ENCODE measurements around the gene DNAH7. TPM values are rescaled to one million over a fixed set of nuclear protein-coding genes. Genes with fewer than 3 reads are reported as not detected.

The DNAH7 gene
- total RNA-seq, 2 donors from 2014 or later, result 1.1 to 1.5 TPM

DNA sequence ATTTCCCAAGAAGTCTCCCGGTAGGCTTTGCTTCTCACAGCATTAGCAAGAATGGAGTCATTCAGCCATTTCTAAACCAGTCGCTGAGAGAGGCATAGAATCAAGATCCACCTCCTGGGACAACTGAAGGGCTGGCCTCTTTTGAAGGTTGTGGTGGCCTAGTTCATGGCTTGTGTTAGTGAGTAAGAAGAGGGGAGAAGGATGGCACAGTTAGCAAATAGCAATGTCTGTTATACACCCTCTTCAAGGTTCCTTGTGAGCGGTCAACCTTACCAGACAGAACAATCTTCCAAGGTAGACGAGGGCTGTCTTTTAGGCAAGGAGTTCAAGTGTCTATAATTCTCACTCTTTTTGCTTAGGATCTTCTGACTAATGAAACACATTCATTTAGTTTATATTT lies 35.4 kb upstream of the DNAH7 start:
- Histone ChIP-seq H3K9ac (ENCODE audit: extremely low read depth, low read length, poor library complexity, severe bottlenecking) (no peak overlapping the region), H3K36me3 (ENCODE audit: control insufficient read depth, insufficient read depth, low read length) (no peaks in the 10 kb centered on the region), H3K9me3 (ENCODE audit: control insufficient read depth, low read length) (no peaks in the 10 kb centered on the region), H3K27ac (ENCODE audit: low read depth, low read length) (no peak overlapping the region), H3K4me1 (ENCODE audit: control insufficient read depth, insufficient read depth, low read length) (no peaks in the 10 kb centered on the region), H3K27me3 (ENCODE audit: control insufficient read depth, insufficient read depth, low read length, poor library complexity, severe bottlenecking) (no peaks in the 10 kb centered on the region), H3K4me3 (ENCODE audit: low read length) (no peak overlapping the region)
- no peaks in the 10 kb centered on the region for H3K36me3 Mint-ChIP-seq (ENCODE audit: low read depth)
- no peaks in the 10 kb centered on the region for H3K27me3 Mint-ChIP-seq (ENCODE audit: insufficient read depth)
- H3K4me3 Mint-ChIP-seq, result no peak overlapping the region
- H3K9me3 Mint-ChIP-seq, result no peaks in the 10 kb centered on the region
- H3K27ac Mint-ChIP-seq, result no peak overlapping the region
- 89 to 100% methylated on average over 2 to 4 of the region's 4 CpGs for WGBS, 2 experiments (ENCODE audit: insufficient coverage in 1 of 2, insufficient read length in 1 of 2)
- TF ChIP-seq, protein P1, sequence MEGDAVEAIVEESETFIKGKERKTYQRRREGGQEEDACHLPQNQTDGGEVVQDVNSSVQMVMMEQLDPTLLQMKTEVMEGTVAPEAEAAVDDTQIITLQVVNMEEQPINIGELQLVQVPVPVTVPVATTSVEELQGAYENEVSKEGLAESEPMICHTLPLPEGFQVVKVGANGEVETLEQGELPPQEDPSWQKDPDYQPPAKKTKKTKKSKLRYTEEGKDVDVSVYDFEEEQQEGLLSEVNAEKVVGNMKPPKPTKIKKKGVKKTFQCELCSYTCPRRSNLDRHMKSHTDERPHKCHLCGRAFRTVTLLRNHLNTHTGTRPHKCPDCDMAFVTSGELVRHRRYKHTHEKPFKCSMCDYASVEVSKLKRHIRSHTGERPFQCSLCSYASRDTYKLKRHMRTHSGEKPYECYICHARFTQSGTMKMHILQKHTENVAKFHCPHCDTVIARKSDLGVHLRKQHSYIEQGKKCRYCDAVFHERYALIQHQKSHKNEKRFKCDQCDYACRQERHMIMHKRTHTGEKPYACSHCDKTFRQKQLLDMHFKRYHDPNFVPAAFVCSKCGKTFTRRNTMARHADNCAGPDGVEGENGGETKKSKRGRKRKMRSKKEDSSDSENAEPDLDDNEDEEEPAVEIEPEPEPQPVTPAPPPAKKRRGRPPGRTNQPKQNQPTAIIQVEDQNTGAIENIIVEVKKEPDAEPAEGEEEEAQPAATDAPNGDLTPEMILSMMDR (conservative IDR thresholded peaks at IDR 0.05), result no peak
- peaks cover 5% of the 10 kb centered on the region for H3K4me1 Mint-ChIP-seq
- no peak for DNase-seq

DNA sequence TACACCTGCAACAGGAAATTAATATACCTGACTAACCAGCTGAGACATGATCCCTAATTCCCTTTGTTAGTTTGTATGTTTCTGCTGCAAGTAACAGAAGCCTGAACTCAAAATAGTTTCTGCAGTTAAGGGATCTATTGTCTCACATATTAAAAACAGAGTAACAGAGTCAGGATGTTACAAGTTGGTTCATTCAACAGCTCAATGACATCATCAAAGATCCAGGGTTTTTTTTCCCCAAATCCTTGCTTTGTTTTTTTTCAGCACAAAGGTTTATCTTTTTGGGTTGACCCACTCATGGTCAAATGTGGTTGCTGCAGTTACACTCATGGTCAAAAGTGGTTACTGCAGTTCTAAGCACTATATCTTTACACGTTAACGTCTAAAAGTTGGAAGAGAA lies 35.0 kb upstream of the DNAH7 start:
- Histone ChIP-seq H3K36me3 (ENCODE audit: control insufficient read depth, insufficient read depth, low read length) (no peaks in the 10 kb centered on the region), H3K27me3 (ENCODE audit: control insufficient read depth, insufficient read depth, low read length, poor library complexity, severe bottlenecking) (no peaks in the 10 kb centered on the region), H3K9ac (ENCODE audit: extremely low read depth, low read length, poor library complexity, severe bottlenecking) (no peak overlapping the region), H3K4me1 (ENCODE audit: control insufficient read depth, insufficient read depth, low read length) (no peaks in the 10 kb centered on the region), H3K9me3 (ENCODE audit: control insufficient read depth, low read length) (no peaks in the 10 kb centered on the region), H3K27ac (ENCODE audit: low read depth, low read length) (no peak overlapping the region), H3K4me3 (ENCODE audit: low read length) (no peak overlapping the region)
- H3K4me3 Mint-ChIP-seq, result no peak overlapping the region
- 90 to 100% methylated on average over 2 of the region's 2 CpGs for WGBS, 2 experiments (ENCODE audit: insufficient coverage in 1 of 2, insufficient read length in 1 of 2)
- H3K36me3 Mint-ChIP-seq (ENCODE audit: low read depth), result no peaks in the 10 kb centered on the region
- H3K4me1 Mint-ChIP-seq, result peaks cover 5% of the 10 kb centered on the region
- H3K27ac Mint-ChIP-seq, result no peak overlapping the region
- no peaks in the 10 kb centered on the region for H3K9me3 Mint-ChIP-seq
- TF ChIP-seq, protein P1 (conservative IDR thresholded peaks at IDR 0.05), result no peak
- no peaks in the 10 kb centered on the region for H3K27me3 Mint-ChIP-seq (ENCODE audit: insufficient read depth)
- no peak for DNase-seq

DNA sequence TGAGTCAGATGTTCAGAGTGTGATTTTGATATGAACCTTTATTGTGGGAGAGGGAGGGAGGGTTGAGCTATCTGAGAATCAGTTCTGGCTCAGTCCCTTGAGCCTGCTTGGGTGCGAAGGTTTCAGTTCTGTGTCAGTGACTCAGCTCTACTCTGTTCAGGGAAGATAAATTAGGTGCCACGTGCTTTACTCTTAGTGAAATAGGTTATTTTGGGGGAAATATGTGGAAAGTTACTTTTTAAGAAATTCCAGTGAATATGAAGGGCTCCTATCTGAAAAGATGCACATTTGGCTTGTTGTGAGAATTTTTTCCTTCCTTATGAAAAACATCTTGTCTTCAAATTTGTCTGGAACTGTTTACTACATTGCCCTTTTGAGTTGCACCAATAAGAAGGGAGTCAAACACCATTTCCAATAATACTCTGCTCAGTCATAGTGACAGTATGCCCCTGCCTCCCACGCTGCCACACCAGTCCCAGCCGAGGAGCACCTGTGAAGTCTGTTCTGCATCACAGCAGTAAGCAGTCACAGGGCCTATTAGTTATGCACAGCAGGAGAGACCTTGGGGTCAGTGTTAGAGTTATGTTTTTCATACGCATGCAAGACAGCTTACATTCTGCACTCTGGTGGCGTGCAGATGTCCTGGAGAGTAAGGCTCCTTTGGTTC lies 32.8 kb upstream of the DNAH7 start:
- no peaks in the 10 kb centered on the region for H3K9me3 ChIP-seq (ENCODE audit: control insufficient read depth, low read length)
- Mint-ChIP-seq H3K27ac (no peak overlapping the region), H3K36me3 (ENCODE audit: low read depth) (no peaks in the 10 kb centered on the region), H3K27me3 (ENCODE audit: insufficient read depth) (no peaks in the 10 kb centered on the region), H3K4me1 (peaks cover 5% of the 10 kb centered on the region), H3K9me3 (no peaks in the 10 kb centered on the region), H3K4me3 (no peak overlapping the region)
- no peaks in the 10 kb centered on the region for H3K27me3 ChIP-seq (ENCODE audit: control insufficient read depth, insufficient read depth, low read length, poor library complexity, severe bottlenecking)
- no peak overlapping the region for H3K9ac ChIP-seq (ENCODE audit: extremely low read depth, low read length, poor library complexity, severe bottlenecking)
- H3K27ac ChIP-seq (ENCODE audit: low read depth, low read length), result no peak overlapping the region
- WGBS, 2 experiments (ENCODE audit: insufficient coverage in 1 of 2, insufficient read length in 1 of 2), result 64 to 70% methylated on average over 4 to 6 of the region's 6 CpGs
- no peaks in the 10 kb centered on the region for H3K36me3 ChIP-seq (ENCODE audit: control insufficient read depth, insufficient read depth, low read length)
- no peak for DNase-seq
- TF ChIP-seq, protein P1 (conservative IDR thresholded peaks at IDR 0.05), result no peak
- H3K4me3 ChIP-seq (ENCODE audit: low read length), result no peak overlapping the region
- no peaks in the 10 kb centered on the region for H3K4me1 ChIP-seq (ENCODE audit: control insufficient read depth, insufficient read depth, low read length)

Measured in endodermal cell (in vitro differentiated cells).